GM20000 (cell line): ENCODE data around the gene RFFL.

ENCODE experiments used
- DNase-seq: peaks from one replicate; pipeline ENCODE4 v3.0.0; 2012; ENCODE audit warnings: low spot score
- TF ChIP-seq, protein P1 (sequence below): IDR thresholded peaks from 2 replicates; pipeline ENCODE4 v1.5.1; 2012; ENCODE audit warnings: mild to moderate bottlenecking, control low read depth; ENCODE audit errors: extremely low read depth, missing control alignments

The RFFL gene

DNA sequence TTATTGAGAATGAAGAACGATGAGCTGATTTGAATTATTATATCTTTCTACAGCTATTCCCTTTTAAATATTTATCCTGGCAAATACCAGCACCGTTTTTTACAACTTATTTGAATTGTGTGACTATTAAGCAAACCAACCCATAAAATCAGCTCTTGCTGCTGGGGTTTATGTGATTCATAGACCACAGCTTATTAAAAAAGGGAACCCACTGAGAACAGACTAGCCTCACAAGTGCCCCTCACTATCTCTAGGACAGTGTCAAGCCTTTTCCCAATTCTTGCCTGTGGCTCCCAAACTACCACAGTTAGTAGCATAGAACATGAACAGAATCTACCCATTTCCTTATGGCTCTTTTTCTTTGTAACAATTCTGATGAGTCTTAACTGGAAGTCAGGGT, 89.3 kb downstream of the RFFL start:
- TF ChIP-seq, protein P1, sequence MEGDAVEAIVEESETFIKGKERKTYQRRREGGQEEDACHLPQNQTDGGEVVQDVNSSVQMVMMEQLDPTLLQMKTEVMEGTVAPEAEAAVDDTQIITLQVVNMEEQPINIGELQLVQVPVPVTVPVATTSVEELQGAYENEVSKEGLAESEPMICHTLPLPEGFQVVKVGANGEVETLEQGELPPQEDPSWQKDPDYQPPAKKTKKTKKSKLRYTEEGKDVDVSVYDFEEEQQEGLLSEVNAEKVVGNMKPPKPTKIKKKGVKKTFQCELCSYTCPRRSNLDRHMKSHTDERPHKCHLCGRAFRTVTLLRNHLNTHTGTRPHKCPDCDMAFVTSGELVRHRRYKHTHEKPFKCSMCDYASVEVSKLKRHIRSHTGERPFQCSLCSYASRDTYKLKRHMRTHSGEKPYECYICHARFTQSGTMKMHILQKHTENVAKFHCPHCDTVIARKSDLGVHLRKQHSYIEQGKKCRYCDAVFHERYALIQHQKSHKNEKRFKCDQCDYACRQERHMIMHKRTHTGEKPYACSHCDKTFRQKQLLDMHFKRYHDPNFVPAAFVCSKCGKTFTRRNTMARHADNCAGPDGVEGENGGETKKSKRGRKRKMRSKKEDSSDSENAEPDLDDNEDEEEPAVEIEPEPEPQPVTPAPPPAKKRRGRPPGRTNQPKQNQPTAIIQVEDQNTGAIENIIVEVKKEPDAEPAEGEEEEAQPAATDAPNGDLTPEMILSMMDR: no peak
- no peak for DNase-seq

DNA sequence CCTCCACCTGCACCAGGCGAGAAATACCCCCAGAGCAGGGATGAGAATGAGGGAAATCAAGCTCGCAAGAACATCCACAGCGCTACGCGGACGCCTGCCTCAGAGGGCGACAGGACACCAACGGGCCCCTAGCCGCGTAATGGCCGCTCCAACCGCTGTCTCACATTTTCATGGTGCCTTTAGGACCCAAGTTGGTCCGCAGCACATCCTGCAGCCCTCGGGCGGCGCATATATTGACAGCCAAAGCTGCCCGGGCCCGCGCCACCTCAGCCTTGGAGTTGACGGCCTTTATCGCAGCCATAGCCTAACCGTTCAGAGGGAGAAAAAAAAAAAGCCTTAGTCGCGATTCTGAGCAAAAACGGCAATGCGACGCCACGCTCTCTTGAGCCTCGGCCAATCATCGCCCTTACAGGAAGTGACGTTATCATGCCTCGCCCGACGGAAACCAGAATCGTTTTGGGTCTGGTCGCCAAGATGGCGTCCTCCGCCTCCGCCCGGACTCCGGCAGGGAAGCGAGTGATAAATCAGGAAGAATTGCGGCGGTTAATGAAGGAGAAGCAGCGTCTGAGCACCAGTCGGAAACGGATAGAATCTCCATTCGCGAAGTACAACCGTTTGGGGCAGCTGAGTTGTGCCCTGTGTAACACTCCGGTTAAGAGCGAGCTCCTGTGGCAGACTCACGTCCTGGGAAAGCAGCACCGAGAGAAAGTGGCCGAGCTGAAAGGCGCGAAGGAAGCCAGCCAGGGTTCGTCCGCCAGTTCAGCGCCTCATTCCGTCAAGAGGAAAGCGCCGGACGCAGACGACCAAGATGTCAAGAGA, 102.2 kb downstream of the RFFL start, which contains the start of the genes CCT6B and ZNF830:
Gene CCT6B, minus strand, starts transcription at position 368 of the 819 bp plus-strand sequence. Its CDS starts 67 bp downstream, at position 301.
Gene ZNF830, plus strand, starts transcription at position 448 of the 819 bp plus-strand sequence. Its CDS starts 27 bp downstream, at position 475.
- TF ChIP-seq, protein P1: no peak

DNA sequence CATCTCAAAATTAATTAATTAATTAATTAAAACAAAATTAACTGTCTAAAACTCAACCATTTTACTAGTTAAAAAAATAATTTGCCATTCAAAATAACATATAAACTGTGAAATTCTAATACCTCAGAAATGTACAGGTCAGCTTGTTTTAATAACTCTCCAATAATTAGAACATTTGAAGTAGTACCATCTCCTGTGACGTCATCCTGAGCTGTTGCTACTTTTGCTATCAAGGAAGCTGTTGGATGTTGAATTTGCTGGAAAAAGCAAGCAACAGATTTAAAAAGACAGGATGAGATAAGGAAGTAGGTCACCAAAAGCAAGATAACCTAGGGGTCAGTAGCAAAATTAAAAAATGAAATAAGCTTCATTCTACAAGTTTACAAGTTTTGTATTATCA, 105.1 kb downstream of the RFFL start:
- TF ChIP-seq, protein P1: no peak
- no peak for DNase-seq

More for the DNA sequence above, 102.2 kb downstream of the RFFL start, which contains the start of the genes CCT6B and ZNF830:
- DNase-seq: peak; percentile 89
